OCI-LY3 (cell line): ENCODE measurements around the gene COQ8B.
"Not testable (repeated sequence)": the region's sequence is repeated elsewhere in the genome, so short reads cannot be mapped to it uniquely, and the experiment has no call there.

Source experiments
- CTCF ChIP-seq: fragments of 200-600, 300-600 bp; sonication (generic); IDR thresholded peaks from 2 replicates; pipeline ENCODE4 v1.5.1; 2014; ENCODE audit warnings: antibody characterized with exemption, low read length, low read depth
- EZH2phosphoT487 ChIP-seq: fragments of 200-600 bp; shearing (Covaris generic); IDR thresholded peaks from 2 replicates; pipeline ENCODE4 v1.6.1; 2018; ENCODE audit warnings: antibody characterized with exemption, mixed run types, low read depth

GRCh38 chr19:40652303-40652702 lies 64.4 kb downstream of the COQ8B start:
- TF ChIP-seq CTCF, EZH2phosphoT487: not testable (repeated sequence)
